Panc1 (cell line): ENCODE data around the gene SPATA31D4. TPM values are rescaled to one million over a fixed set of nuclear protein-coding genes. Genes with fewer than 3 reads are reported as not detected.
"Not testable (repeated sequence)": the region's sequence is repeated elsewhere in the genome, so short reads cannot be mapped to it uniquely, and the experiment has no call there.

Source experiments
- ATAC-seq: fragments of 200-7000 bp; cut with Tn5 transposase; 2 replicates; pipeline ENCODE4 v1.9.1; 2020; ENCODE audit warnings: mild to moderate bottlenecking, moderate library complexity
- BruUV-seq: library from RNA; stranded (reverse); fragments of 400-500 nt; replicated peaks from 2 replicates; lab custom pipeline; 2021; lab: Mats Ljungman, UMichigan
- CTCF ChIA-PET: fragments of 300-600 bp; sonication (Branson Sonifier 250); formaldehyde crosslinking; loops from one replicate; lab custom pipeline; 2022; ENCODE audit warnings: antibody characterized with exemption; lab: Charles Lee
- POLR2A ChIA-PET: fragments of 300-600 bp; sonication (Branson Sonifier 250); formaldehyde crosslinking; loops from one replicate; lab custom pipeline; 2022; ENCODE audit warnings: antibody characterized with exemption; lab: Charles Lee
- DNase-seq: peaks from one replicate; pipeline ENCODE4 v3.0.0-alpha.2; 2010; ENCODE audit warnings: low read depth, low spot score
- H3K27ac ChIP-seq: 2 replicates; pipeline ENCODE4 v1.5.1; 2011; ENCODE audit warnings: mild to moderate bottlenecking, low read length, inconsistent platforms
- H3K27me3 ChIP-seq: fragments of 200-500 bp; sonication (Bioruptor generic); 2 replicates; pipeline ENCODE4 v1.6.0; 2014; ENCODE audit warnings: low read length, inconsistent platforms; ENCODE audit not compliant: control insufficient read depth, insufficient read depth
- H3K36me3 ChIP-seq: fragments of 200-500 bp; sonication (Bioruptor generic); 2 replicates; pipeline ENCODE4 v1.5.1; 2014; ENCODE audit warnings: inconsistent platforms, mild to moderate bottlenecking, low read length, moderate library complexity; ENCODE audit not compliant: control insufficient read depth, insufficient read depth
- H3K4me1 ChIP-seq: 2 replicates; pipeline ENCODE4 v1.5.1; 2011; ENCODE audit warnings: inconsistent platforms, mild to moderate bottlenecking, low read length, moderate library complexity; ENCODE audit not compliant: control insufficient read depth, insufficient read depth
- H3K4me3 ChIP-seq, 2 experiments: 2 replicates each; pipeline ENCODE4 v1.5.1; 2011 to 2012; ENCODE audit warnings: low read depth in 2 of 2, low read length in 2 of 2, mild to moderate bottlenecking in 2 of 2, inconsistent platforms in 1 of 2, moderate library complexity in 1 of 2
- H3K9me3 ChIP-seq: fragments of 200-500 bp; sonication (Bioruptor generic); 2 replicates; pipeline ENCODE4 v1.5.1; 2014; ENCODE audit warnings: low read depth, mild to moderate bottlenecking, inconsistent platforms, low read length, moderate library complexity; ENCODE audit not compliant: control insufficient read depth, insufficient read depth
- CTCF ChIP-seq: fragments of 450-650 bp; IDR thresholded peaks from 2 replicates; pipeline ENCODE4 v1.5.1; 2017; ENCODE audit warnings: mild to moderate bottlenecking
- POLR2AphosphoS5 ChIP-seq: IDR thresholded peaks from 2 replicates; pipeline ENCODE4 v1.6.1; 2012; ENCODE audit warnings: mild to moderate bottlenecking, low read depth, low read length, moderate library complexity
- REST ChIP-seq, 2 experiments: IDR thresholded peaks; 2 replicates each; pipeline ENCODE4 v1.6.1; 2011 to 2012; ENCODE audit warnings: low read depth in 2 of 2, control low read depth in 1 of 2, low read length in 1 of 2, mild to moderate bottlenecking in 1 of 2, moderate library complexity in 1 of 2; ENCODE audit not compliant: insufficient read depth in 1 of 2
- SIN3A ChIP-seq: IDR thresholded peaks from 2 replicates; pipeline ENCODE4 v1.6.1; 2012; ENCODE audit warnings: low read depth, mild to moderate bottlenecking, low read length, moderate library complexity, borderline replicate concordance; ENCODE audit not compliant: insufficient read depth
- TCF7L2 ChIP-seq: IDR thresholded peaks from 2 replicates; pipeline ENCODE4 v1.6.1; 2011; ENCODE audit warnings: mild to moderate bottlenecking, low read depth, low read length, inconsistent platforms
- in situ Hi-C: cut with HindIII; loops from 2 replicates; pipeline ENCODE4 v1.10.0; 2016; ENCODE audit warnings: low sequenced_read_pairs, low pct_unique_long_range_greater_than_20kb
- intact Hi-C: fragments of 100-400 bp; cut with micrococcal nuclease; formaldehyde crosslinking; loops from one replicate; pipeline ENCODE4 v1.10.0; 2022; ENCODE audit not compliant: unreplicated experiment
- total RNA-seq: library from RNA; stranded (reverse); gene quantifications from one replicate; pipeline ENCODE4 v1.2.1, GENCODE V29; 2021; ENCODE audit not compliant: unreplicated experiment

Gene SPATA31D4
- total RNA-seq, 1 experiment from 2014 or later = not detected

GRCh38 chr9:81912135-81912534, 16.1 kb upstream of the SPATA31D4 start:
- in situ Hi-C loops = no loop called here
- ChIA-PET CTCF (no interaction called here), POLR2A (no interaction called here)
- TF ChIP-seq CTCF (no peak), POLR2AphosphoS5 (no peak), REST (IDR thresholded peaks at IDR 0.05; ENCODE audit: insufficient read depth in 1 of 2, low read depth in 2 of 2, low read length in 1 of 2) (no peak), TCF7L2 (no peak), SIN3A (no peak)
- H3K36me3 ChIP-seq = no peaks in the 10 kb centered on the region
- H3K4me3 ChIP-seq = no peak overlapping the region
- H3K27me3 ChIP-seq = no peaks in the 10 kb centered on the region
- no peak overlapping the region for H3K27ac ChIP-seq
- intact Hi-C loops = no loop called here
- ATAC-seq = no peak
- no TSS peak for BruUV-seq
- no peaks in the 10 kb centered on the region for H3K4me1 ChIP-seq
- H3K9me3 ChIP-seq = no peaks in the 10 kb centered on the region
- no peak for DNase-seq

GRCh38 chr9:81915801-81916505, 12.3 kb upstream of the SPATA31D4 start:
- no peaks in the 10 kb centered on the region for H3K36me3 ChIP-seq
- intact Hi-C loops (no loop called here), in situ Hi-C loops (no loop called here)
- no peak overlapping the region for H3K27ac ChIP-seq
- ATAC-seq (no peak), DNase-seq (no peak)
- no peaks in the 10 kb centered on the region for H3K4me1 ChIP-seq
- ChIA-PET POLR2A (no interaction called here), CTCF (no interaction called here)
- H3K9me3 ChIP-seq = no peaks in the 10 kb centered on the region
- no peaks in the 10 kb centered on the region for H3K27me3 ChIP-seq
- TF ChIP-seq SIN3A = no peak
- no peak overlapping the region for H3K4me3 ChIP-seq
- BruUV-seq = no TSS peak

GRCh38 chr9:81918507-81918906, 9.7 kb upstream of the SPATA31D4 start:
- CTCF ChIA-PET, H3K27me3 ChIP-seq, BruUV-seq, ATAC-seq, H3K4me3 ChIP-seq, H3K36me3 ChIP-seq, POLR2A ChIA-PET, intact Hi-C loops, H3K27ac ChIP-seq, H3K4me1 ChIP-seq, H3K9me3 ChIP-seq, DNase-seq, in situ Hi-C loops: not testable (repeated sequence)

- H3K4me1 ChIP-seq, POLR2A ChIA-PET, intact Hi-C loops, H3K9me3 ChIP-seq, DNase-seq, ATAC-seq, in situ Hi-C loops, H3K36me3 ChIP-seq, H3K27ac ChIP-seq, BruUV-seq, H3K27me3 ChIP-seq, CTCF ChIA-PET, H3K4me3 ChIP-seq: not testable (repeated sequence)
Observed at GRCh38 chr9:81930147-81930546, 1.9 kb downstream of the SPATA31D4 start.

GRCh38 chr9:81933547-81933946, 5.3 kb downstream of the SPATA31D4 start:
- in situ Hi-C loops, BruUV-seq, DNase-seq, H3K36me3 ChIP-seq, H3K27ac ChIP-seq, intact Hi-C loops, CTCF ChIA-PET, H3K4me1 ChIP-seq, POLR2A ChIA-PET, H3K4me3 ChIP-seq, H3K27me3 ChIP-seq, ATAC-seq, H3K9me3 ChIP-seq: not testable (repeated sequence)
